GM21717 (cell line): ENCODE data around the gene OPTN.
"Not testable (repeated sequence)": the region's sequence is repeated elsewhere in the genome, so short reads cannot be mapped to it uniquely, and the experiment has no call there.

ENCODE experiments used
- ATAC-seq: cut with Tn5 transposase; IDR thresholded peaks from one replicate; pipeline ENCODE4 v1.9.1; 2021; ENCODE audit warnings: mild to moderate bottlenecking, moderate library complexity; ENCODE audit not compliant: unreplicated experiment

The OPTN gene

DNA sequence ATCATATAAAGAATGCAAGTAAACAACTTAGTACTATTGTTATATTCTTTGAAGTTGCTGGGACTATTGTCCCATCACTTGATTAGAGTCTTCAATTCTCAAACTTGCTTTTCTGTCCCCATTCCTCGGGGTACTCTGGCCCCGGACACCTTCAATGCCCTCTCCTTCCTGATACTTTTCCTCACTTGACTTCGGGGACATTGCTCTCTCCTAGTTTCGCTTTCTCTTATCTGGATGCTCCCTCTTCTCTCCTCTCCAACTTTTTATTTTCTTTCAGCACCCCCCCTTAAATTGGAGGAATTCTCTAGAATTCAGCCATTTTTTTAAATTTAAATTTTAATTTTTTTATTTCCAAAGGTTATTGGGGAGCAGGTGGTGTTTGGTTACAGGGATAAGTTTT, 10.6 kb upstream of the OPTN start:
- no peak for ATAC-seq

GRCh38 chr10:13090289-13090688, 9.7 kb upstream of the OPTN start:
- ATAC-seq = no peak

- no peak for ATAC-seq
Observed at GRCh38 chr10:13091801-13092200, 8.2 kb upstream of the OPTN start.

DNA sequence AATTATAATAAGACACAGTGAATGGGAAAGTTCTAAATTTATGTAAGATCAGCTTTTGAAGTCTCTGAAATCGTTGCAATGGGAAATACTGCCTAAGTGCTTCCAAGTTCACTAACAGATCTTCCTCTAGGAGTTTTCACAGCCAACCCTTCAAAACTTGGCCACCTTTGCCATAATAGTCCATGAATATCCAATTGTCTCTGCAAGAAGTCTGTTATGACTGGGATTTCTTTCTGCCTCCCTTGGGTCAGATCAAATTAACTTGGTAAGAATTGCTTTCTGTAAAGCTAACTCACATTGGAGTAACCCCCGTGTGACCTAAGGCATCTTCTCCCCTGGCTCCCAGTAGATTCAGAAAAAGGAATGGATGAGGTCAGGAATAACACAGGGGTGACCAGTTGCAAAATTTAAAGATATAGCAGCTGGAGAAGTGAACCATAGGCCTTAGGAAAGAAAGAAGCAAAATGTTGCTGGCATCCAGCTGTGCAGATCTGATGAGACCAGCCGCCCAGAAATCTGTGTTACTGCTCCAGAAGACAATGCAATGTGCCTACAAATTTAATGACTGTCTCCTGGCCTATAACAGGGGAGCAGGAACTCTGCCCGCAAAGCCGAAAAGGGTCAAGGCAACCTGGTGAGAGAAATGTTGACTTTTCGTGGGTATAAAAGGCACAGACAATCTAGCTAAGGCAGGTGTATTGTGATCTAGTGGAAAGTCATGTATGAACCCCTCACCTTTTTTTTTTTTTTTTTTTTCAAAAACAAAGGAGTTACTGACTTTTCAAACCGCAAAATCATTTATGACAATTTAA, 7.5 kb upstream of the OPTN start:
- no peak for ATAC-seq

DNA sequence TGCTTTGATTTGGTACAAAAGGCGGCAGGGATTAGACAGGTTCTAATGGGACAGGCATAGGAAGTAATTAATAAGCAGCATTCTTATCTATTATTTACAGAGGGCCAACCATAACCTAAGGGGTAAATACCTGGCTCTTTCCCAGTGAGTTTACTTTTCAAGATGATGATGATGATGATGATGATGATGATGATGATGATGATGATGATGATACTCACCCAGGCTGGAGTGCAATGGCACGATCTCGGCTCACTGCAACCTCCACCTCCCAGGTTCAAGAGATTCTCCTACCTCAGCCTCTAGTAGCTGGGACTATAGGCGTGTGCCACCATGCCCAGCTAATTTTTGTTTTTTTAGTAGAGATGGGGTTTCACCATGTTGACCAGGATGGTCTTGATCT, 5.9 kb upstream of the OPTN start:
- not testable (repeated sequence) for ATAC-seq

GRCh38 chr10:13095094-13095493, 4.9 kb upstream of the OPTN start:
- ATAC-seq = no peak

GRCh38 chr10:13095929-13096328, 4.0 kb upstream of the OPTN start:
- no peak for ATAC-seq

GRCh38 chr10:13099144-13099665, 758 bp upstream of the OPTN start:
- peak; percentile 26 for ATAC-seq

DNA sequence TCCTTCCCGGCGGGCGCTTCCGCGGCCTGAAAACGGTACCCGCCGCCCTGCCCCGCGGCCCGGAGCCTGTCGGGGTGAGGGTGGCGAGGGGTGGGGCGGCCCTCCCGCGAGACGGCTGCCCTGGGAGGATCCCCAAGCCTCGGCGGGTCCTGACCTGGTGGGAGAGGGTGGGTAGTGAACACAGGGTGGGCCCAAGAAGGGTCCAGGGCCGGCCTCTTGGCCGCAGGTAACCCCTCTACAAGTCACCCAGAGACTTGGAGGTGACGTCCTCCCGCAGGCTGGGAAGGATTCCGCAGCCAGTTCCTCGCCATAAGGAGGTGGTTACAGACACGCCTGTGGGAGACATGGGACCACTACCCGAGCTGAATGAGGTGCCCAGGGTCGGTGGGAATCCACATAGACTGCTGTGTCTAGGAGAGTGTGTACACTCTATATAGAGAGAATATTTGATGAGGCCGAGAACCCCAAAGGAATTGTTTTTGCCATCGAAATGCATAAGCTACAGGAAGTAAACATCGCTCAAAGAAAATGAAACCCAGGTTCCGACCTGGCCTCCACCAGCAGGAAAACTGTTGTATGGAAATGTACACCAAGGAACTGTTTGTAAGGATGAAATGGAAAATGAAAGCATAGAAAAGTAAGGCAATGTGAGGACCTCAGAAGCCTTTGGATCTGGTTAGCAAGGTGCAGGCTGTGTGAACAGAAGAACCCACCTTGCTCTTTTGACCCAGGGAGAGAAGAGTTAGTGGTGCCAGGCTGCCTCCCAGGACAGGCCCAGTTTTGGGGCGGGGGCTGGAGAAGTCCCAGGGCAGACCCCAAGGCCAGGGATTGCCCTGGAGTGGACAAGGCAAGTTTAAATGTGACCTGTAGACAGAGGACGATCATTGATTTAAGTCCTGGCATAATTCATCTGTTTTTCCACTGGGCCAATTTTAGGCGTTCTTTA, 659 bp downstream of the OPTN start:
- peak; percentile 18 for ATAC-seq

DNA sequence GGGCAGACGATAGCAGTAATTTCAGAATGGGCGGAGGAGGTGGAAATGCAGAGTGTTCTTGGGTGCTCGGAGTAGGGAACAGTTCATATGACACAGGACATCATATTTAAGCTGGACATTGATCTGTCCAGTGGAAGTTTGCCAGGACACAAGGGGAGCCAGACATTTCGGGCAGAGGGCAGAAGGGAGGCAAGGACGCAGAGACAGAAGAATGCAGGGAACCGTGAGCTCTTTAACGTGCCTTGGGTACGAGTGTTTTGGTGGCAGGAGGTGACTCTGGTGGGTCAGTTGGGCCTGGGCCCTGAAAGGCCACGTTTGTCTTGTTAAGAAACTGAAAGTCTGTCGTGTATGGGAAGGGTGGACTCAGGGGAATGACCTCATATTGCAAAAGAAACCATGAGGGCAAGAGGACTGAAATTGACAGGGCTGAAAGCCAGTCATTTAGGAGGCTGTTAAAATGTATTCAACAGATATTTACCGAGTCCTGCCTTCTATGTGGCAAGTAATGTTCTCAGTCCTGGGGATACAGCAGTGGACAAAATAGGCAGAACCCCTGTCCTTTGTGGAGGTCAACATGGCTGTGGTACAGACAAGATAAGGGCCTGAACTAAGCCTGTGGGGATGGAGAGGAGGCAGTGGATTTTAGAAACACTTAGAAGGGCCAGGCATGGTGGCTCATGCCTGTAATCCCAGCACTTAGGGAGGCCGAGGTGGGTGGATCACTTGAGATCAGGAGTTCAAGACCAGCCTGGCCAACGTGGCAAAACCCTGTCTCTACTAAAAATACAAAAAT, 2.2 kb downstream of the OPTN start:
- no peak for ATAC-seq

DNA sequence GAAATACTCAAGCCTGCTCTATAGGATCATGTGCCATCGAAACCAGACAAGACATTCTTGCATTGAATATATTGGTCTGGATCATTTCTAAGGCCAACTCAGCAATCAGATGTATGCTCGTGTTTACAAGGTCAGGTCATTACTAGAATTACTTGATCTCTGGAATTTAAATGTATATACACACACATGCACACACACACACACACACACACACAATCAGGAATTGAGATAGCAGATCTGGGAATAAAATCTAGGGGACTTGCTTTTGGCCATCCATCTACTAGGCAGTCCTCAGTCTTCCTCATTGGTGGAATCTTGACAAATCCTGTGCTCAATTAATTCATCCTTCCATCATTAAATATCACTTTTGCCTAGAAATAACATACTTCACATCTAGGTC, 3.6 kb downstream of the OPTN start:
- no peak for ATAC-seq

DNA sequence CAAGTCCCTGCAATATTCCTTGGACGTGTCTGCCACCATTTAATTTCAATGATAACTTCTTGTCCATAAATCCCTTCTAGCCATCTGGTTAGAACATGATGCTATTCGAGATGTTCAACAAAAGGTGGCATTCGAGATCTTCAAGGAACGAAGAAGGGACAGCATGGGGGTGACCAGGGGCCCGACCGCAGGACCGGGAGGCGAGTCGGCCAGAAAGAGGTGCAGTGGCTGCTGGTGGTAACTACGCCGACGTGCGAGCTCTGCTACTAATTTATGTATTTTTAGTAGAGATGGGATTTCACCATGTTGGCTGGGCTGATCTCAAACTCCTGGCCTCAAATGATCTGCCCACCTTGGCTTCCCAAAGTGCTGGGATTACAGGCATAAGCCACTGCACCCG, 4.7 kb downstream of the OPTN start:
- ATAC-seq = no peak

- no peak for ATAC-seq
Observed at GRCh38 chr10:13105184-13105583, 5.2 kb downstream of the OPTN start.

GRCh38 chr10:13106387-13107045, 6.6 kb downstream of the OPTN start:
- ATAC-seq = no peak

GRCh38 chr10:13110908-13111307, 10.9 kb downstream of the OPTN start:
- no peak for ATAC-seq

GRCh38 chr10:13113544-13113943, 13.6 kb downstream of the OPTN start:
- no peak for ATAC-seq

DNA sequence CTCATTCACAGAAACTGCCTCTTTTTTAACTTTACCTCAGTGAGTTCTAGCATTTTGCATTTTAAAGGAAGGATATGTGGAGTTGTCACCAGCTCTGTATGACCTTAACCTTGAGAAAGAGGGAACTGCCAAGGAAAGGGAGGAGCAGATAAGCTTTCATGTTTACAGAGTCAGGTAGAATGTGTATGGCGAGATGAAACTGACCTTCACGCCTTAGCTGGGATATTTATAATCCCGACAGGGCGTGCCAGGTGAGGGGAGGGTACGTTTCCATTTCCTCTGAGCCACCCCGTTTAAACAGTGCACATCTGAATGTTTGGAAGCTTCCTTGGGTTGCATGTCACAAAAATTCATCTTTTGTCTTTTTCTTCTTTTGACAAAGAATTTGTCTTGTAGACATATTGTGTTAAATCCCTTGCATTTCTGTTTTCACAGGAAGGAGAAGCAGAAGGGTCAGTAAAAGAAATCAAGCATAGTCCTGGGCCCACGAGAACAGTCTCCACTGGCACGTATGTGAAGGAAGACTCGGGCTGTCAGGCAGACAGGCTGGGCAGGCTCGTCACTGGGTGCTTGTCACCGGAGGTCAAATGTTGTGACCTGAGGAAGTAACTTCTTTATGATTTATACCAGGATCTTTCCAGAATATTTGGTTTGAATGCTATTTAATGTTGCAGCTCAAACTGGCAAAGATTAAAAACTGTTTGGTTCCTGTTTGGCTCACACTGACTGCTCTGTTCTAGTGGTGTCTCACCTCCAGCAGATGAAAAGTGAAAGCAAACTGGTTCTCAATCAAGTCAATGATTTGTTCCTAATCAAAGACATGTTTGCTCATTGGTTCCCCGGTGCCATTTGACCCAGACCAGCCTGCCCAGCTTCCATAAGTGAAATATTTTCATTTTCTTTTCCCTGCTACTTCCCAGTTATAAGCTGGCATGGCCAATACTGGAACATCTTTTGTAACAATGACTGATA, 16.2 kb downstream of the OPTN start:
- no peak for ATAC-seq

GRCh38 chr10:13117841-13118783, 18.1 kb downstream of the OPTN start:
- no peak for ATAC-seq
